Measurements from ENCODE around the gene TRPM7.

The TRPM7 gene

DNA sequence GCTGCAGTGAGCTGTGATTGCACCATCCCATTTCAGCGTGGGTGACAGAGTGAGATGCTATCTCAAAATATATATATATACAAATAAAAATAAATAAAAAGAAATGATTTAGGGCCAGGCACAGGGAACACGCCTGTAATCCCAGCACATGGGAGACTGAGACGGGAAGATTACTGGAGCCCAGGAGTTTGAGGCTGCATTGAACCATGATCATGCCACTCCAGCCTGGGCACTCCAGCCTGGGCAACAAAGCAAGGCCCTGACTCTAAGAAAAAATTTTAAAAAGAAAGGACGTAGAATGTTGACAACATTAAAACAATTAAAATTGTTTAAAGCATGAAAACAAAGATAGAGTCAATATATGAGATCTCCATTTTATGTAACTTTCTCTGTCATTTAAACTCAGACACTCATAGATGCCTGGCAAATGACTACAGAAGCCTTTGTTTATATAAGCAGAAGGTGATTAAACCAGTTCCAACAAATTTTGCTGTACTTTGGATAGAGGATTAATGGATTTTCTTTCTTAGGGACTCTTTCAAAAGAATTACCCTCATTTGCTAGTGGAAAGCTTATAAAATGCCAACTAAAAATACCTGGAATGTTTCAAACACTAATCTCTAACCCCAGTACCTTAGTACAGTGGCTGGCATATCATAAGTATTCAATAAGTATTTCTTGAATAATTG lies 10.7 kb upstream of the TRPM7 start:
- no peak for TF ChIP-seq ZBTB7A (IDR thresholded peaks at IDR 0.05; ENCODE audit: low read depth)
- TF ChIP-seq EGR1 (IDR thresholded peaks at IDR 0.05) = no peak
- no peak for TF ChIP-seq TEAD4 (IDR thresholded peaks at IDR 0.05)
- no peak for TF ChIP-seq RAD21 (IDR thresholded peaks at IDR 0.05; ENCODE audit: low read depth)

DNA sequence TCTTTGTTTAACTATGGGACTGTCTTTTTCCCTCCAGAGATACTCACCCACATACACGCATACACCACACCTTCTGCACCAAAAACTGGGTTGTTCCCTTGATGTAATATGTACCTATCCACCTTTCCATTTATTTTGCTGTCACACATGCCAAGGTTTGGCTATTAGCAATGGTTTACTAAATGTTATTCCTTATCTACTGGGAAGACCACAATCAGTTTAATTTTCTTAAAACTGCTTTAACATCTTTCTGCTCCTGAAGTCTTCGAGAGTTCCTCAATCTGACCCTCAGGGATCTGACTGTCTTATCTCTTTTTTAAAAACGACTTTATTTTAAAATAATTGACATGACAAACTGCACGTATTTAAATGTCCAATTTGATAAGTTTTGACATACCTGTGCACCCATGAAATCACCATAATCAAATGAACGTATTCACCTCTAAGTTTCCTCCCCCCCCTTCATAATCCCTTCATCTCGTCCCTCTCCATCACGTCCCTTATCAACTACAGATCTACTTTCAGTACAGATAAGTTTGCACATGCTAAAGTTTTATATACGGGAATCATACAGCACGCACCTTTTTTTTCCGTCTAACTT lies 805 bp upstream of the TRPM7 start:
- TF ChIP-seq TAF1 (IDR thresholded peaks at IDR 0.05; ENCODE audit: low read depth) (no peak), FOXM1 (IDR thresholded peaks at IDR 0.05; ENCODE audit: borderline replicate concordance, low read depth) (no peak), CEBPB (IDR thresholded peaks at IDR 0.05) (no peak), EP300 (IDR thresholded peaks at IDR 0.05; ENCODE audit: borderline replicate concordance) (no peak), TEAD4 (IDR thresholded peaks at IDR 0.05) (no peak), ZBTB7A (IDR thresholded peaks at IDR 0.05; ENCODE audit: low read depth) (no peak), YY1 (IDR thresholded peaks at IDR 0.05; ENCODE audit: low read depth) (no peak), CREB1 (IDR thresholded peaks at IDR 0.05; ENCODE audit: low read depth) (no peak), NFIC (IDR thresholded peaks at IDR 0.05) (no peak), RAD21 (IDR thresholded peaks at IDR 0.05; ENCODE audit: low read depth) (no peak), EGR1 (IDR thresholded peaks at IDR 0.05) (no peak)
- TF ChIP-seq, protein P1, sequence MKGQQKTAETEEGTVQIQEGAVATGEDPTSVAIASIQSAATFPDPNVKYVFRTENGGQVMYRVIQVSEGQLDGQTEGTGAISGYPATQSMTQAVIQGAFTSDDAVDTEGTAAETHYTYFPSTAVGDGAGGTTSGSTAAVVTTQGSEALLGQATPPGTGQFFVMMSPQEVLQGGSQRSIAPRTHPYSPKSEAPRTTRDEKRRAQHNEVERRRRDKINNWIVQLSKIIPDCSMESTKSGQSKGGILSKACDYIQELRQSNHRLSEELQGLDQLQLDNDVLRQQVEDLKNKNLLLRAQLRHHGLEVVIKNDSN (IDR thresholded peaks at IDR 0.05) = no peak
- TF ChIP-seq, protein P2, sequence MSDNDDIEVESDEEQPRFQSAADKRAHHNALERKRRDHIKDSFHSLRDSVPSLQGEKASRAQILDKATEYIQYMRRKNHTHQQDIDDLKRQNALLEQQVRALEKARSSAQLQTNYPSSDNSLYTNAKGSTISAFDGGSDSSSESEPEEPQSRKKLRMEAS (IDR thresholded peaks at IDR 0.05) = no peak
- TF ChIP-seq, protein P3, sequence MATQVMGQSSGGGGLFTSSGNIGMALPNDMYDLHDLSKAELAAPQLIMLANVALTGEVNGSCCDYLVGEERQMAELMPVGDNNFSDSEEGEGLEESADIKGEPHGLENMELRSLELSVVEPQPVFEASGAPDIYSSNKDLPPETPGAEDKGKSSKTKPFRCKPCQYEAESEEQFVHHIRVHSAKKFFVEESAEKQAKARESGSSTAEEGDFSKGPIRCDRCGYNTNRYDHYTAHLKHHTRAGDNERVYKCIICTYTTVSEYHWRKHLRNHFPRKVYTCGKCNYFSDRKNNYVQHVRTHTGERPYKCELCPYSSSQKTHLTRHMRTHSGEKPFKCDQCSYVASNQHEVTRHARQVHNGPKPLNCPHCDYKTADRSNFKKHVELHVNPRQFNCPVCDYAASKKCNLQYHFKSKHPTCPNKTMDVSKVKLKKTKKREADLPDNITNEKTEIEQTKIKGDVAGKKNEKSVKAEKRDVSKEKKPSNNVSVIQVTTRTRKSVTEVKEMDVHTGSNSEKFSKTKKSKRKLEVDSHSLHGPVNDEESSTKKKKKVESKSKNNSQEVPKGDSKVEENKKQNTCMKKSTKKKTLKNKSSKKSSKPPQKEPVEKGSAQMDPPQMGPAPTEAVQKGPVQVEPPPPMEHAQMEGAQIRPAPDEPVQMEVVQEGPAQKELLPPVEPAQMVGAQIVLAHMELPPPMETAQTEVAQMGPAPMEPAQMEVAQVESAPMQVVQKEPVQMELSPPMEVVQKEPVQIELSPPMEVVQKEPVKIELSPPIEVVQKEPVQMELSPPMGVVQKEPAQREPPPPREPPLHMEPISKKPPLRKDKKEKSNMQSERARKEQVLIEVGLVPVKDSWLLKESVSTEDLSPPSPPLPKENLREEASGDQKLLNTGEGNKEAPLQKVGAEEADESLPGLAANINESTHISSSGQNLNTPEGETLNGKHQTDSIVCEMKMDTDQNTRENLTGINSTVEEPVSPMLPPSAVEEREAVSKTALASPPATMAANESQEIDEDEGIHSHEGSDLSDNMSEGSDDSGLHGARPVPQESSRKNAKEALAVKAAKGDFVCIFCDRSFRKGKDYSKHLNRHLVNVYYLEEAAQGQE (IDR thresholded peaks at IDR 0.05; ENCODE audit: low read depth) = no peak

DNA sequence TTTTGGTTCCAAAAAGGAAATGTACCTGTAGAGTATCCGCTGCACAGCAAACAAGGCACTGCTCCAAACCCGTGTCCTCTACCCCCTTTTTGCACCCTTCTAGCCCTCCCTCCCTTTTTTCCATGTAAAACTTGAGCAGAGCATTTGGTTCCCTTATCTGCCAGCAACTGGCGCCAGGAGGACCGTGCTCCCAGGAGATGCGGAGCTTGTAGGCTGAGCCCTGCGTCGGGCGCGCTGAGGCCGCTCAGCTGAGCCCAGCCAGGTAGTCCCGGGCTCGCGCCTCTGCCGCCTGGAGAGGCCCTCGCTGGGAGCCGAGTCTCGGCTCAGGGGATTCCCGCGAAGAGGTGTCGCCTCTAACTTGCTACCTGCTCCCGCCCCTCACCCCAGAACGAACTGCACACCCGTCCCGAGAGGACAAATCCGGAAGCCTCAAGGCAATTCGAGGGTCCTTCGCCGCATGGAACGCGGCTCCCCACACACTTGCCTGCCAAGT lies 575 bp downstream of the TRPM7 start:
- TF ChIP-seq CREB1 (IDR thresholded peaks at IDR 0.05; ENCODE audit: low read depth) (no peak), TAF1 (IDR thresholded peaks at IDR 0.05; ENCODE audit: low read depth) (no peak), TEAD4 (IDR thresholded peaks at IDR 0.05) (no peak), TCF12 (IDR thresholded peaks at IDR 0.05; ENCODE audit: low read depth) (no peak), FOXM1 (IDR thresholded peaks at IDR 0.05; ENCODE audit: borderline replicate concordance, low read depth) (no peak), ZBTB7A (IDR thresholded peaks at IDR 0.05; ENCODE audit: low read depth) (no peak)

DNA sequence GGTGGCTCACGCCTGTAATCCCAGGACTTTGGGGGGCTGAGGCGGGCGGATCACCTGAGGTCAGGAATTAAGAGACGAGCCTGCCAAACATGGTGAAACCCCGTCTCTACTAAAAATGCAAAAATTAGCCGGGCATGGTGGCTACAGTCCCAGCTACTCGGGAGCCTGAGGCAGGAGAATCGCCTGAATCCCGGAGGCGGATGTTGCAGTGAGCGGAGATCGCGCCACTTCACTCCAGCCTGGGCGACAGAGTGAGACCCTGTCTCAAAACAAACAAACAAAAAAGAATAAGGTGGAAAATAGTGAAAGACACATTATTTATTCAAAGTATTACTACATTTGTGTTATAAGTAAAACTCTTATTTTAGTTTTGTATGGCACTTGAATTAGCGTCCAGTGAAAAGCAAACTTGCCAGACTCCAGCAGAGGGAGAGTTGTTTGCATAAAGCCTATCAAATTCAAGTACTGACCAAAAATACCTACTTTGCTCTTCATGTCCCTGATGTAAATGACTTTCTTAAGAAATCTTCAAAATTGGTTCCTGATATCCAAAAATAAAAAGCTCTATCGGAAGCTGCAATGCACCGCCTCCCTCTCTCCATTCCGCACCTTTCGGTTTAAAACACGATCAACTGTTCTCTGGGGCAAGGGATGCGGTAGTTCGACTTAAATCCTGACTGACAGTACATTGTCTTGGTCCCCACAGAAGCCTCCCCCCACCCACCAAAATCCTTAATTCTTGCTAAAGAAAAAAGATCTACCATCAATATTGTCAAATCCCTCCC lies 1.2 kb downstream of the TRPM7 start:
- TF ChIP-seq YY1 (IDR thresholded peaks at IDR 0.05; ENCODE audit: low read depth) (no peak), FOXM1 (IDR thresholded peaks at IDR 0.05; ENCODE audit: borderline replicate concordance, low read depth) (no peak), TCF12 (IDR thresholded peaks at IDR 0.05; ENCODE audit: low read depth) (no peak), CREB1 (IDR thresholded peaks at IDR 0.05; ENCODE audit: low read depth) (no peak), NFIC (IDR thresholded peaks at IDR 0.05) (no peak), ZBTB7A (IDR thresholded peaks at IDR 0.05; ENCODE audit: low read depth) (no peak), RAD21 (IDR thresholded peaks at IDR 0.05; ENCODE audit: low read depth) (no peak), TEAD4 (IDR thresholded peaks at IDR 0.05) (no peak), EP300 (IDR thresholded peaks at IDR 0.05; ENCODE audit: borderline replicate concordance) (no peak), TAF1 (IDR thresholded peaks at IDR 0.05; ENCODE audit: low read depth) (no peak), CEBPB (IDR thresholded peaks at IDR 0.05) (no peak), EGR1 (IDR thresholded peaks at IDR 0.05) (no peak)
- TF ChIP-seq, protein P2 (IDR thresholded peaks at IDR 0.05) = no peak
- TF ChIP-seq, protein P3 (IDR thresholded peaks at IDR 0.05; ENCODE audit: low read depth) = no peak
- TF ChIP-seq, protein P1 (IDR thresholded peaks at IDR 0.05) = no peak

DNA sequence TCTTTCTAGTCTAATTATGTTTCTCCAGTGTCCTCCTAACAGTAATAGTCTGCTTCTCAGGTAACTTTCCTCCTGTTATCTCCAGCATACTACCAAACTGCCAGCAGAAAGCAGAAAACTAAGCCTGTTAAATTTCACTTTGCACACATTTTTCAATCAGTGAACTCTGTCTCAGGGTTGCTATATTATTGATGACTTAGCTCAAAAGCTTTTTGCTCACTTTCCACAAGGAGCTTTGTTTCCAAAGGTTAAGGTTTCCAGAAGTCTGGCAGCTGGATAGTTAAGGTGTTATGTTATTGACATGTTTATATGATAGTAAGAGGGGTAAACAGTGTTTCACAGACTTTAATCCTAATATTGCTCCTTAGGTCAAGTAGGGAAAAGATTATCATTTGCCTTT lies 5.1 kb downstream of the TRPM7 start:
- TF ChIP-seq ZBTB7A (IDR thresholded peaks at IDR 0.05; ENCODE audit: low read depth) = no peak
